Globus pallidus (tissue), 1 donor: Measurements from ENCODE around the gene MYH14.

ENCODE experiments used
- DNase-seq: peaks from one replicate; pipeline ENCODE4 v3.0.0-alpha.2; 2015; ENCODE audit warnings: low spot score

MYH14 gene

GRCh38 chr19:50292216-50292827 lies 88.9 kb downstream of the MYH14 start:
- DNase-seq: no peak

- no peak for DNase-seq
Observed at GRCh38 chr19:50293263-50294004, 90.0 kb downstream of the MYH14 start.

- no peak for DNase-seq
Observed at GRCh38 chr19:50300051-50300450, 96.6 kb downstream of the MYH14 start.

- DNase-seq: no peak
Observed at GRCh38 chr19:50300814-50301606, 97.6 kb downstream of the MYH14 start.

- no peak for DNase-seq
Observed at GRCh38 chr19:50301607-50301971, 98.2 kb downstream of the MYH14 start.

- no peak for DNase-seq
Observed at GRCh38 chr19:50303558-50303957, 100.1 kb downstream of the MYH14 start.

- no peak for DNase-seq
Observed at GRCh38 chr19:50308991-50309390, 105.6 kb downstream of the MYH14 start.

- DNase-seq: no peak
Observed at GRCh38 chr19:50309396-50310125, 106.1 kb downstream of the MYH14 start.

GRCh38 chr19:50310759-50311465 lies 107.5 kb downstream of the MYH14 start:
- no peak for DNase-seq

- no peak for DNase-seq
Observed at GRCh38 chr19:50311723-50312635, 108.6 kb downstream of the MYH14 start.

GRCh38 chr19:50312967-50313811 lies 109.8 kb downstream of the MYH14 start:
- DNase-seq: no peak

GRCh38 chr19:50313812-50314536 lies 110.6 kb downstream of the MYH14 start:
- no peak for DNase-seq

GRCh38 chr19:50314724-50315708 lies 111.6 kb downstream of the MYH14 start:
- no peak for DNase-seq

GRCh38 chr19:50315773-50316448 lies 112.5 kb downstream of the MYH14 start:
- DNase-seq: no peak

GRCh38 chr19:50317115-50317514 lies 113.7 kb downstream of the MYH14 start:
- no peak for DNase-seq

- DNase-seq: no peak
Observed at GRCh38 chr19:50318438-50318837, 115.0 kb downstream of the MYH14 start.

GRCh38 chr19:50319156-50319555 lies 115.7 kb downstream of the MYH14 start:
- no peak for DNase-seq
